Measurements from ENCODE around the gene ADGRF1.
"Not testable (repeated sequence)": the region's sequence is repeated elsewhere in the genome, so short reads cannot be mapped to it uniquely, and the experiment has no call there.

Gene ADGRF1

DNA sequence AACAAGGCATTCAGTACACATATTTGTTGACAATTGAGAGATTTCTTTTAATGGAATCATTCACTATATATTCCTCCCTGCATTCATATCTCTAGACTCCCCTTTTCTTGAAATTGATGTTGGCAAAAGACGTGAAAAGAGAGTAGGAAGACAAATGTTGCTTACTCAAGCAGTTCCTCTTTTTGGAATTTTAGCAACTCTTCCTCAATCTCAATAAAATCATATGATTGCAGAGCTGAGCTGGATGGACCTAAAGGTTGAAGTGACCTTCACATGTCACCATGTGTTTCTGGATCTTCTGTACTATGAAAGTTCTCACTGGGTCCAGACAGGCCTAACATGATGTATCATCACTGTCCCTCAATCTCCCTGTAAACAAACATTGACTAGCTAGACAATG, 18.6 kb downstream of the ADGRF1 start:
- no peak for DNase-seq (ENCODE audit: low read depth in 1 of 2, low spot score in 1 of 2)

DNA sequence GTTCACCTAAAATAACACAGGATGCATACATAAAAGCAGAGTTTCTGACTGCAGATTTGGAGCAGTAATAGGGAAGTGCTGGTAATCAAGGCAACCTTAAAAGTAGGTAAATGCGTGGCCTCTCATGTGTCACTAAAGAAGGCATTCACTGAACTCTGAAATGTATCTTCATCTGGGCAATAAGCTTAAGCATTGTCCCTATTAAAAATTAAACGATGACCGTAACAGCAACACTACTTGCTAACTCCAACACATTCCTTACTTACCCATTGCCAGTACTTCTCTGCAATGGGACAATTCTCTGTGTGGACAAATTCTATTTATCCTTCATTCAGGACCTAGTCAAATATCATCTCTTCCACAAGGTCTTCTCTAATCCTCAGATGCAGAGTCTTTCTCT, 19.9 kb downstream of the ADGRF1 start:
- DNase-seq (ENCODE audit: low read depth in 1 of 2, low spot score in 1 of 2), result no peak

DNA sequence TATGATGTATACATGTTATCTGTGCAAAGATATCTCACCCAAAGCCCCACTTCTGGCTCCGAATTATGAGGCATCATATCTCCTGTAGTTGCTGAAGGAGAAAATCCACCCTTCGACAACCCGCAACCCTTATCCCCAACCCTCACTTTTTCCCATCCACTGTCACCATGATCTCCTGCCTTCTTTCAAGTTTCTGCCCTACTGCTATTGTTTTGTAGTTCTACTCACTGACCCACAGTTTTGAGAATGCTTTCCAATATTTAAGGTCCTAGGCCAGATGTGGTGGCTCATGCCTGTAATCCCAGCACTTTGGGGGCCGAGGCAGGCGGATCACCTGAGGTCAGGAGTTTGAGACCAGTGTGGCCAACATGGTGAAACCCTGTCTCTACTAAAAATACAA, 22.2 kb downstream of the ADGRF1 start:
- no peak for DNase-seq (ENCODE audit: low read depth in 1 of 2, low spot score in 1 of 2)

DNA sequence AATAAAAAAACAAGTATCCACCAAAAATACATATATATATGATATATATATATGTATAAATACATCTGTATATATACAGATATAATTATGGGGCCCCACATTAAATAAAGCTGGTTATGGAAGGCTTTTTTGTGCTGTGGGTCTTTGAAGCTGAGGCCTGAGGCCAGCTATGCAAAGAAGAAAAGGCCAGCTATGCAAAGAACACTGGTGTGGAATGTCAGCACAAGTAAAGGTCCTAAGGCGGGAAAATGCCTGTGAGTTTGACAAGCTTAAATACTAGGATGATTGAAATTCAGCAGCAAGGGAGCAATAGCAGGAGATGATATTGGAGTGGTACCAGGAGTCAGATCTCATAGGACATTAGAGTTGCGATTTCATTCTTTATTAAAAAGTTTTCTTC, 25.2 kb downstream of the ADGRF1 start:
- no peak for DNase-seq (ENCODE audit: low read depth in 1 of 2, low spot score in 1 of 2)

DNA sequence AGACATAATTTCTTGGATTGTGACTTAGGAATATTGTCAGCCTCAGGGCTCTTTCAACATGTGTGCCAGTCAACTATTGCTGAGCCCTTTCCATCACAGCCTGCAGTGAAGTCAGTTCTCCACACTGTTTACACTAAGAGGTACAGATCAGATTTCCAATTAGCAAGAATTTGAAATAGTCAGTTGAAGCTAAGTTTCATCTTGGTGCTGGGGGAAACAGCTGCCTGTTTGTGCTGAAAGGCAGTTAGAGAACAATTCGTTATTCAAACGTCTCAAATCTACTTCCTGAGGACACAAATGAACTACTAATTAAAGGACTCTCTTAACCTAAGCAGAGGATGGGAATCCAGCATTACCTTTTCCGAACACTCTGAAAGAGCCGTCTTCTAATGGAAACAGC, 25.9 kb downstream of the ADGRF1 start:
- no peak for DNase-seq (ENCODE audit: low read depth in 1 of 2, low spot score in 1 of 2)

DNA sequence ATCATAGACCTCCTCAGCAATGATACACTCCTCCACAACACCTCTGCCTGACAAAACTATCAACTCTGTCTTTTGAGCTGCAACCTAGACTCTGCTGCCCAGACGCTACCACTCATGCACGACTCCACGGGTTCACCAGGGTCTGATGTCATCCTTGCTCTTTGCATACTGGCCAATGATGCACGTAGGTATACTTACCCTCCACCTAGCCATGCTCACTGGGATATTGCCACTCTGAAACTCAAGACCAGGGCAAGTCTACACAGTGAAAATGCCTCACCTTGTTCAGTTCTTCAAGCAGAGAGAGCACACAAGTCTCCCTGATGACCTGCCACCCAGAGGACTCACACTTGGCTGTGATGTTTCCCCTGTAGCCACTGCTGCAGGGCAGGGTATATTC, 27.7 kb downstream of the ADGRF1 start:
- DNase-seq (ENCODE audit: low read depth in 1 of 2, low spot score in 1 of 2), result no peak

DNA sequence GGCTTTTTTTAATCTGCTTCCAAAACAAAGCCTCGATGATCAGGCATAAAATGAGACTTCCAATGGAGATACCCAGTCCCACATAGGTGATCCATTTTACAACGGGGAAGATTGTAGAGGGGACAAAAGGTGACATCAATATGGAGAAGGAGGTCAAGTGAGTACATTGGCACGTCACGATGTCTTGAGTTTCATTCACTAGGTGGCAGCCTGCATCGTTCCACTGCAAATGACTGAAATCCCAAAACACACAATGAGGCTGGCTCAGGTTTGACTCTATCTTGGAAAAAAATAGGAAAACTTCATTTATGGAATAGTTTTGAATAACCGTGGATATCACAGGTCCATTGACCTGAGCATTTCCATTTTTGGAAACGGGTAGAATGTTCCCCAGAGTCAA, 32.5 kb downstream of the ADGRF1 start:
- DNase-seq (ENCODE audit: low read depth in 1 of 2, low spot score in 1 of 2), result no peak

DNA sequence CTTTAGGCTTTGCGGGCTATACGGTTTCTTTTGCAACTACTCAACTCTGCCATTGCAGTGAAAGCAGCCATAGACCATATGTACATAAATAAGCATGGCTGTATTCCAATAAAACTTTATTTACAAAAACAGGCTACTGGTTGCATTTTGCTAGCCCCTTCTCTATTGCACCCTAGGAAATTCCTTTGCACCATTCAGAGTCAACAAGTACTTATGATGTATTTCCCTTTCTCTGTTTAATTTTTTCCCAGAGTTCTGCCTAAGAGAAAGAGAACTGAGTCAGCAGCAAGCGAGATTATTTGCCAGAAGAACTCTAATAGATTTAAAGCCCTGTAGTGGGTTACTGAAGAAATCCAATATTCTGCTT, 33.8 kb downstream of the ADGRF1 start:
- DNase-seq (ENCODE audit: low read depth in 1 of 2, low spot score in 1 of 2), result no peak

DNA sequence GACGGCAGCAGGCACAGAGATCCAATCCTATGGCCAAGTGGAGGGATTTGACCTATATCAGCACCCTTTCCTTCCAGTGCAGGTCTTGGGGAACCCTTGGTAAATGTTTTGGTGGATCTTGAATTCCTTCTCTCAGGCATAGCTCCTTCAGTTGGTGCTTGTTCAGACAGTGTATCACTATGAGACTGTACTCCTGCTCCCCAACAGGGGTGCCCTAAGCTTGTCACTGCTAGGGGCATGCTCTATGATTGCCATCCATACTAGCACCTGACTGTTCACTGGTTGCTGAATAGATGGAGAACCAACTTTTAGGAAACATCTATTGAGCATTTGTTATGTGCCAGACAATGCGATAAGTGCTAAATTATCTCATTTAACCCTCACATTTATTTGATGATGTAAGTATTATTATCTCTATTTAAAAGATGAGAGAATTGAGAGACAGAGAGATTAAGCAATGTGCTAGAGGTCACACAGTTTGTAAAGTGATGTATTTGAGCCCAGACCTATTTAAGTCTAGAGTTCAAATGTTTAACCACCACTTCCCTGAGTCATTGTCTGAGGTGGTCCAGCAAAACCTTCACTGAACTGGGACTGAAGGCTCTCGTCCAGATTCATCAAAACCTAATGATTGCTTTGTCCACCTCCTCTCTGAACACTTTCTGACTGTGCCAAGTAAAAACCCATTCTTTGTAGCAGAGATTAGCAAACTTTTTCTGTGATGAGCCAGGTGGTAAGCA, 34.3 kb downstream of the ADGRF1 start:
- no peak for DNase-seq (ENCODE audit: low read depth in 1 of 2, low spot score in 1 of 2)

DNA sequence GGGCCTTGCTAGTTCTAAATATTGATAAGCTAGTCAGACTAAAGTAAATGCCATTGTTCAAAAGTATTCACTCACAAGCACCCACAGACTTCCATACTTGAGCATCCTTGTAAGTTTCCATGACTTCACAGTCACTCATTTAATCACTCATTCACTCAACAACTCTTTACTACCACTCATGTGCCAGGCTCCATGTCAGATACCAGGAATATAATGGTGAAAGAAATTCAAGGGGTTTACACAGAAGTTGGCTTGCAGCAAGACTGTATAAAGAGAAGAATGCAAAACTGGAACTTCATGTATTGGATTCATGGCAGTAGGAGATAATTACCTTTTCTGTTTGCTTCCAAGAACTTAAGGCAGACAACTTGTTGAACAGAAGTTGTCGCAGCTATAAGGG, 36.6 kb downstream of the ADGRF1 start:
- no peak for DNase-seq (ENCODE audit: low read depth in 1 of 2, low spot score in 1 of 2)

DNA sequence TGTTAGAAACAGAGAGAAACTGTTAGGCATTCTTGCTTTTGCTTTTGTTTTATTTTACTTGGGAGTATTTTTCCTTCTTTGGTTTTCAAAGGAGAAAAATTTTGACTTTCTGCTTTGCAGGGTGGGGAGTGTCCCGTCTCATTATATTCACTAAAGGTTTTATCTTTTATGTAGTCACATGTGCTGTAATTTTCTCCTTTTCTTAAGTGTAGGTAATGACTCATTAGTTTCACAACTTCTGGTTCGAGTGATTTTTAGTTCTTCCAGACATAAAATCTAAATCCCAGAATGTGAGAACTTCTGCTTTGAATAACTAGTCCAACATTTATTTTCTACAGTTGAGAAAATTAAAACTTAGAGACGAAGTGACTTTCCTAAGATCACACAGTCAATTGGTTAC, 37.7 kb downstream of the ADGRF1 start:
- DNase-seq (ENCODE audit: low read depth in 1 of 2, low spot score in 1 of 2), result no peak

DNA sequence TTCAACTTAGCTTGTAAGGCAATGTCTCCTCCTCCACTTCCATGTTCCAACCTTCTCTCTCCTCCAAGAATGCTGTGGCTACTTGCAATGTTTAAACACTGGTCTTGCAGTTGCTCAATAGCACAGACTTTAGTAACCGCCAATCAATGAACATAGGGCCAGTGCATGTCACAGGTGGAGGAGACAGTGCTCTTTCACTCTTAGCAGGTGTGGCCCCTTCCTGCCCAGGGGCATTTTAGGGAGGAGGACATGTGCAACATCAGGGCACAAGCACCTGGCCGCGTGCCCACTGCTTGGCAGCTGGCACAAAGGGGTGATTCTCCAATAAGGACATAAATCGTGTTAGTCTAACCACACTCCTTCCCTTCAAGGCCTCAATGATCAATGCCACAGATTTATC, 41.3 kb downstream of the ADGRF1 start:
- no peak for DNase-seq (ENCODE audit: low read depth in 1 of 2, low spot score in 1 of 2)

DNA sequence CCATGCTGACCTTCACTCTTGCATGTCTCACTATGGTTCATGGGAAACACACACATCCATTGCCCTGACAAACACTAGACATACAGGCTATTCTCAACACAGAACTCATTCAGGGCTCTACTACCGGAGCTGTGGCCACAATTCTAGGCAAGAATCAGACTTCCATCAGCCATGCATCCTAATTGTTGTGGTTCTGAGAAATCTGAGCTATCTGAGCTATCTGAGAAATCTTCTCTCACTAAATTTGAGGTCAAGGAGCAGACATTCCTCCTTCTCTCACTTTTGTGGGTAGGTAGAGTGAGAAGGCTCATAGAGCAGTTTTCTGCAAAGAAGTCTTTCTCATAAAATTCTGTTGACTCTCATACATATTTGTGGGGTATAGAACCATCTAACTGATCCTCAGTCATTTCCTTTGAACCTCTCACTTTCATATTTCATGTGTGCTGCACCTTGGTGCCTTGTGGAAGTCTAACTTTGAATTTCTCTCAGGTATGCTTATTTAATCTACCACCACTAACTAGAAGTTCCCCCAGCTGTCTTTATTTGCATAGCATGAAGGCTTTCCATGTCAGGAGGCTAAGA, 43.6 kb downstream of the ADGRF1 start:
- no peak for DNase-seq (ENCODE audit: low read depth in 1 of 2, low spot score in 1 of 2)

DNA sequence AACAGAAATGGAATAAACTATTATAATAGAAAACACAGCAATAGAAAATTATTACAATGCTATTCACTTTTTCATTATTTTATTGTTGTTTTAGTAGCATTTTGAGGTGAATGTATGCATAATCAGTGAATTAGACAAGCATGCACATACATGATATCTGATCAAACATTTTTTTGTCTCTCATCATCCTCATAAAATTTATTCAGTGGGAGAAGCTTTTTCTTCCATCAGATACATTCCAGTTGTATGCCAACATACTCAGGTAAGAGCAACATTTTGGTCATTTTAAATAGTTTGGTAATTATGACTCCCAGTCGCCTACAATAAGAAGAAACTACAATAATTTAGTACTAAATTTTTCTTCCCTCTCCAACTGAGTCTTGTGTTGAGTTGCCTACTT, 44.5 kb downstream of the ADGRF1 start:
- no peak for DNase-seq (ENCODE audit: low read depth in 1 of 2, low spot score in 1 of 2)

DNA sequence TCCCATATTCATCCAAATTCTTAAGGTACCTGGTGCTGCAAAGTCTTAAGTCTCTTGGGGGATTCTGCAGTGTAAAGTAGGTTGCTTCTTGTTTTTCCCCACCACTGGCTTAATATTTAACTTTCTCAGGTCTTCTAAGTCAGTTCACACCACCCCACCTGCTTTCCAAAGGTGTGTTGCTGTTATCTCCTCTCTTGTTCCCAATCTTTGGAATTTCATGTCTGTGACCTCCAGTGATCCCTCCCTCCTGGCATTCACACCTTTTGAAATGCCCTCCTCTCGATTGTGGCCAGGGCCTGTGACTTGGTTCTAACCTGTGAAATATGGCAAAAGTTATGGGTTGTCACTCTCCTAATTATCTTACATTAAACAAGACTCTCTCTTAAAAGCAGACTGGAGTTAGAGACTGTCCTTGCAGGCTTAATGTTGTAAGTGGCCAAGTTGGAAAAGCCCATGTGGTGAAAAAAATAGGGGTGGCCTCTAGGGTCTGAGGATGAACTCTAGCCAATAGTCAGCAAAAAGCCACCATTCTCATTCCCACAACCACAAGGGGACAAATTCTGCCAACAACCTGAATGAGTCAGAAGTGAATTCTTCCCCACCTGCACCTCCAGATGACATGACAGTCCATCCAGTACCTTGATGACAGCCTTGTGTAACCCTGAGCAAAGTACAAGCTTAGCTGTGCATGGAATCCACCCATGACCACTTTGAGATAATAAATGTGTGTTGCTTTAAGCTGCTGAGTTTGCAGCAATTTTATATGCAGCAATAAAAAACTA, 45.1 kb downstream of the ADGRF1 start:
- DNase-seq (ENCODE audit: low read depth in 1 of 2, low spot score in 1 of 2), result no peak

DNA sequence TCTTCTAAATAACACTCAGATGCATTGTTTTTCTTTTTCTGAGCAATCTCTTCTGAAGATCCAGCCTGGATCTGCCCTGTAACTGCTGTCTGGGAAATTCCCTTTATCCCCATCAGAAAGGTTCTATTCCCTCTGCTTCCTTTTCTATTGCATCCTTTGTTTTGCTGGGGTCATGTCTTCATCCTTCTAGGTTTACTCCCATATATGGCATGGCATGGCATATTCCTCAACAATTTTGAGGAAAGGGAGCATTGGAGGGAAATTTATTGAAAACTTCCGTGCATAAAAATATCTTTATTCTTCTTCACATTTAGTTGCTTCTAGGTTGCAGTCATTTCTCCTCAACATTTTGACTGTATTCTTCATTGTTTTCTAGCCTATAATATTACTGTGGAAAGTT, 47.2 kb downstream of the ADGRF1 start:
- DNase-seq (ENCODE audit: low read depth in 1 of 2, low spot score in 1 of 2), result no peak

DNA sequence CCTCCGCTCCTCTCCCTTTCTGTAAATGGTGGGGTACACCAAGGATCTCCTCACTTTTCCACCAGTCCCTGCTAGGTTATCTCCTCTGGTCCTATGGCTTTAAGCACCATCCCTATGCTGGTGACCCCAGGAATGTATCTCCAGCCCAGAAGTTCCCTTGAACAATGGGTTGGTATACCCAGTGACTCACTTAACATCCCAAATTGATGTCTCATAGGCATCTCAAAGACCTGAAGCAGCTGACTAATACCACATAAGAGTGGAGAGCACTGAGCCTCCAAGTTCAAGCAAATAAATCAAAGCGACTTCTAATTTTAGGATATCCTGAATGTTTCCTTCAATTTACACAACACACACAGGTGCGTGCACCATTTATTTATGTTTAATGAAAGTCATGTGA, 48.3 kb downstream of the ADGRF1 start:
- no peak for DNase-seq (ENCODE audit: low read depth in 1 of 2, low spot score in 1 of 2)

DNA sequence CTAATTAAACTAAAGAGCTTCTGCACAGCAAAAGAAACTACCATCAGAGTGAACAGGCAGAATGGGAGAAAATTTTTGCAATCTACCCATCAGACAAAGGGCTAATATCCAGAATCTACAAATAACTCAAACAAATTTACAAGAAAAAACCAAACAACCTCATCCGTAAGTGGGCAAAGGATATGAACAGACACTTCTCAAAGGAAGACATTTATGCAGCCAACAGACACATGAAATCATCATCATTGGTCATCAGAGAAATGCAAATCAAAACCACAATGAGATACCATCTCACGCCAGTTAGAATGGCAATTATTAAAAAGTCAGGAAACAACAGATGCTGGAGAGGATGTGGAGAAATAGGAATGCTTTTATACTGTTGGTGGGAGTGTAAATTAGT, 49.7 kb downstream of the ADGRF1 start:
- not testable (repeated sequence) for DNase-seq (ENCODE audit: low read depth in 1 of 2, low spot score in 1 of 2)

DNA sequence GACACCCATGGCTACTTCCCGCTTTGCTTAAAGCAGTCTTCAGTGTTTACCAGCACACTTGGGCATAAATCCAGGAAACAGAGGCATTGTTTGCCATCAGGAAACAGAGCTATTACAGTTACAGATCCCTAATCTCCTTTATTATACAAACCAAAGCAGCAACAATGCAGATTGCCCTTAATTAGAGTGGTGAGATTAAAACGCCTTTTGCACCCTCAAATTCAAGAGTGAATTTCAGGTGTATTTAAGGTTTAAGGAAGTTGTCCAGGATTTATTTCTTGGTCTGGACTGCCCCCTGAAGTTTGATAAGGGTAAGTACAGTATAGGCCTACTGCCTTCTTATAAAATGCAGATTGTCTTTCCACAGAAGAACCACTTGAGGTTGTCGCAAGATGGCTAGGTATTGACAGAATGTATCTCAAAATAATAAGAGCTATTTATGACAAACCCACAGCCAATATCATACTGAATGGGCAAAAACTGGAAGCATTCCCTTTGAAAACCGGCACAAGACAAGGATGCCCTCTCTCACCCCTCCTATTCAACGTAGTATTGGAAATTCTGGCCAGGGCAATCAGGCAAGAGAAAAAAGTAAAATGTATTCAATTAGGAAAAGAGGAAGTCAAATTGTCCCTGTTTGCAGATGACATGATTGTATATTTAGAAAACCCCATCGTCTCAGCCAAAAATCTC, 51.2 kb downstream of the ADGRF1 start:
- DNase-seq (ENCODE audit: low read depth in 1 of 2, low spot score in 1 of 2), result not testable (repeated sequence)

DNA sequence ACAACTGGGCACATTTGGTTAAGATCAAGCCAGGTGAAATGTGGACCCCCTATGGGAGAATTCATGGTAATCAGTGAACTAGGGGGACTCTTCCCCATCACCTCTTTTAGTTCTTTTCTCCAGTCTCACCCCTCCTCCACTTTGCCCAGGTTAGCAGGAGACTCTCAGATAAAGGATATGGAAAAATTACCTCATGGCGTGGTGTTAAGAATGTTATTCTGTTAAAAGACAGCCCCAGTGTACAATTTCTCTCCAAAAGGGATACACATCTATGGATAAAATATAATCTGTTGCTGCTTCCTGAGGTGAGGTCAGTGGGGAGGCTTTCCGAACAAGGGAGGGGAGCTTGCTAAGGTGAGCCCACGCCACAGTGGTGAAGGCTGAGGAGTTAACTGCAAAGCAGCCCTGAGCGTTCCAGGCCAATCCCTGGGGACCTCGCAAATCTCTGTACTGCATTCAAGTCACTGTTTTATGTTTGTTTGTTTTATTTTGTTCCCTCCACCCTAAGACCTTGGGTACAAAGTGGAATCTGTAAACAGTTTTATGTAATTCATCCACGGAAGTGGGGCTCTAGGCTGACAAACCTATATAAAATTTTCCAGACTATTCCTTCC, 52.0 kb downstream of the ADGRF1 start:
- no peak for DNase-seq (ENCODE audit: low read depth in 1 of 2, low spot score in 1 of 2)

DNA sequence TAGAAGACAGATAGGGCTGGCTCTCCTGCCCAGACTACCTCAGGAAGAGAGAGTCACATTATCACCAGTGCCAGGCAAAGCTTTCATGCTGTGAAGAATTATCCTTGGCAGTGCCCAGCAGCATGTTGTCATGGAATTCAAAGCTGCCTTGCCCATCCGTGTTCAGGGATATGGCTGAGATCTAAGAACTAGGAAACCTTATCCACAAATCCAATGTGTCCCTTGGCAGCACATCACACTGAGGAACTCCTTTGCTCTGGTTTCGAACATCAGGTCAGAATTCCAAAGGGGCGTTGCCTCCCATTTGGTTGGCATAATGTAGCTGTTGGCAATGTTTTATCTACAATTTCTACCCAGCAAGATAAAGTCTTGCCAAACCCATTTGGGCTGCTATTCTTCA, 52.7 kb downstream of the ADGRF1 start:
- no peak for DNase-seq (ENCODE audit: low read depth in 1 of 2, low spot score in 1 of 2)

DNA sequence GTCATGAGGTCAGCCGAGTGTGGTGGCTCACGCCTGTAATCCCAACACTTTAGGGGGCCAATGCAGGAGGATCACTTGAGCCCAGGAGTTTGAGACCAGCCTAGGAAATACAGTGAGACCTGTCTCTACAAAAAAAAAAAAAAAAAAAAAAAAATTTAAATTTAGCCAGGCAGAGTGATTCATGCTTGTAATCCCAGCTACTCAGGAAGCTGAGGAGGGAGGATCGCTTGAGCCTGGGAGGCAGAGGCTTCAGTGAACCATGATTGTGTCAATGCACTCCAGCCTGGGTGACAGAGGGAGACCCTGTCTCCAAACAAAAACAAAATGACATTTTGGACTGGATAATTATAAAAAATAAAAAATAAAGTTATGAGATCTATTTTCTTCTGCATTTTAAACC, 56.2 kb downstream of the ADGRF1 start:
- no peak for DNase-seq (ENCODE audit: low read depth in 1 of 2, low spot score in 1 of 2)

Measured in activated CD4-positive, alpha-beta T cell treated with anti-CD3 and anti-CD28 coated beads, Interleukin-2, amount 50 U/mL, for 24 hours (primary cell).